ENCODE data around the gene PDCD1LG2. TPM values are rescaled to one million over a fixed set of nuclear protein-coding genes. Genes with fewer than 3 reads are reported as not detected.

Gene PDCD1LG2
- total and polyA plus RNA-seq, 5 donors from 2014 or later: 0.85 to 2.5 (median 1.0) TPM; not detected in 1

Other genes with a start within 250 kb of the PDCD1LG2 start
- gene RLN2, start 205.8 kb upstream of the PDCD1LG2 start, total RNA-seq: 1.3 TPM
- gene RLN2, start 205.8 kb upstream of the PDCD1LG2 start, polyA plus RNA-seq: 1 to 10 TPM; 4.1 to 7.2 (median 5.9) TPM
- 1.5 TPM for gene RLN1, start 170.7 kb upstream of the PDCD1LG2 start, total RNA-seq
- gene RLN1, start 170.7 kb upstream of the PDCD1LG2 start, polyA plus RNA-seq: 1 to 10 TPM in 3 of 4 donors, under 1 TPM in 1; 0.79 to 3.2 (median 2.8) TPM
- gene PLGRKT, start 72.6 kb upstream of the PDCD1LG2 start, total RNA-seq: 16.4 TPM
- gene PLGRKT, start 72.6 kb upstream of the PDCD1LG2 start, polyA plus RNA-seq: 10 to 100 TPM; 46.0 to 81.8 (median 53.2) TPM
- gene CD274, start 60.0 kb upstream of the PDCD1LG2 start, total RNA-seq: 7.0 TPM
- 1 to 10 TPM in 3 of 4 donors, under 1 TPM in 1; 0.72 to 3.6 (median 1.6) TPM for gene CD274, start 60.0 kb upstream of the PDCD1LG2 start, polyA plus RNA-seq
- gene RIC1, start 118.6 kb downstream of the PDCD1LG2 start, total RNA-seq: 29.9 TPM
- gene RIC1, start 118.6 kb downstream of the PDCD1LG2 start, polyA plus RNA-seq: 1 to 10 TPM; 5.0 to 8.8 (median 6.4) TPM

Data from CD4-positive, CD25-positive, alpha-beta regulatory T cell (primary cell).